MM.1S (cell line): ENCODE measurements around the gene RPS28.

ENCODE experiments used
- DNase-seq: peaks from one replicate; pipeline ENCODE4 v3.0.0-alpha.2; 2015
- H2AFZ ChIP-seq: fragments of 300-600 bp; sonication (generic); 2 replicates; pipeline ENCODE4 v1.6.0; 2016; ENCODE audit warnings: antibody characterized with exemption, low read length
- H3F3A ChIP-seq: fragments of 300-600 bp; sonication (generic); 2 replicates; pipeline ENCODE4 v1.6.1; 2016; ENCODE audit warnings: mild to moderate bottlenecking, antibody characterized with exemption, low read length, moderate library complexity, mixed read lengths; ENCODE audit not compliant: insufficient read depth
- H3K27ac ChIP-seq: fragments of 300-600 bp; sonication (generic); 2 replicates; pipeline ENCODE4 v1.5.1; 2016; ENCODE audit warnings: mild to moderate bottlenecking, low read length
- H3K27me3 ChIP-seq: fragments of 300-600 bp; sonication (generic); replicated peaks from 2 replicates; pipeline ENCODE4 v1.6.0; 2016; ENCODE audit warnings: low read length; ENCODE audit not compliant: insufficient read depth
- H3K36me3 ChIP-seq: fragments of 300-600 bp; sonication (generic); replicated peaks from 2 replicates; pipeline ENCODE4 v1.6.1; 2016; ENCODE audit warnings: mild to moderate bottlenecking, low read length, mixed read lengths; ENCODE audit not compliant: insufficient read depth
- H3K4me1 ChIP-seq: fragments of 300-600 bp; sonication (generic); 2 replicates; pipeline ENCODE4 v1.6.1; 2016; ENCODE audit warnings: low read length, mixed read lengths
- H3K4me2 ChIP-seq: fragments of 300-600 bp; sonication (generic); 2 replicates; pipeline ENCODE4 v1.6.0; 2016; ENCODE audit warnings: low read depth, low read length
- H3K4me3 ChIP-seq: fragments of 300-600 bp; sonication (generic); 2 replicates; pipeline ENCODE4 v1.5.1; 2016; ENCODE audit warnings: low read length, mixed read lengths
- H3K79me2 ChIP-seq: fragments of 300-600 bp; sonication (generic); 2 replicates; pipeline ENCODE4 v1.6.1; 2016; ENCODE audit warnings: mixed run types, low read length, mixed read lengths
- H3K9ac ChIP-seq: fragments of 300-600 bp; sonication (generic); 2 replicates; pipeline ENCODE4 v1.6.1; 2016; ENCODE audit warnings: low read length, mixed read lengths
- H3K9me2 ChIP-seq: fragments of 300-600 bp; sonication (generic); replicated peaks from 2 replicates; pipeline ENCODE4 v1.6.1; 2016; ENCODE audit warnings: mild to moderate bottlenecking, low read length, mixed read lengths; ENCODE audit not compliant: insufficient read depth
- H3K9me3 ChIP-seq: fragments of 300-600 bp; sonication (generic); replicated peaks from 2 replicates; pipeline ENCODE4 v1.6.1; 2016; ENCODE audit warnings: mild to moderate bottlenecking, low read length, mixed read lengths; ENCODE audit not compliant: insufficient read depth
- H4K20me1 ChIP-seq: fragments of 300-600 bp; sonication (generic); 2 replicates; pipeline ENCODE4 v1.6.1; 2016; ENCODE audit warnings: mild to moderate bottlenecking, low read length, moderate library complexity, mixed read lengths; ENCODE audit not compliant: insufficient read depth
- CTCF ChIP-seq: fragments of 300-600 bp; sonication (generic); IDR thresholded peaks from 2 replicates; pipeline ENCODE4 v1.5.1; 2016; ENCODE audit warnings: antibody characterized with exemption, low read length, mixed read lengths
- EZH2 ChIP-seq: fragments of 300-600 bp; sonication (generic); optimal IDR thresholded peaks from 2 replicates; pipeline ENCODE3; 2017; ENCODE audit warnings: low read depth, mild to moderate bottlenecking, antibody characterized with exemption, low read length, mixed read lengths
- EZH2phosphoT487 ChIP-seq: fragments of 300-600 bp; sonication (generic); IDR thresholded peaks from 2 replicates; pipeline ENCODE4 v1.6.1; 2018; ENCODE audit warnings: antibody characterized with exemption, low read length

Gene RPS28

GRCh38 chr19:8363803-8364771, 42.8 kb downstream of the RPS28 start, which contains the start of gene ANGPTL4:
ANGPTL4 (plus strand) TSS chr19:8364155; CDS start chr19:8364322, 167 bp downstream.
- DNase-seq = no peak
- Histone ChIP-seq H3K79me2 (no peaks in the 10 kb centered on the region), H3K27ac (no peak within 1 kb of the TSS), H3K9me2 (no peaks in the 10 kb centered on the region), H3K36me3 (no peaks in the 10 kb centered on the region), H3K9me3 (no peaks in the 10 kb centered on the region), H3K9ac (no peak within 1 kb of the TSS), H4K20me1 (no peaks in the 10 kb centered on the region), H3K4me3 (no peak within 1 kb of the TSS), H3K27me3 (peaks cover 34% of the 10 kb centered on the region), H3K4me2 (peak within 1 kb of the TSS; percentile 38), H3F3A (no peaks in the 10 kb centered on the region), H2AFZ (no peak within 1 kb of the TSS), H3K4me1 (peaks cover 8% of the 10 kb centered on the region)
- TF ChIP-seq EZH2phosphoT487 = no peak
- TF ChIP-seq EZH2 = no peak
- TF ChIP-seq CTCF = no peak

- Histone ChIP-seq H4K20me1 (no peaks in the 10 kb centered on the region), H3K4me2 (no peak overlapping the region), H3K27me3 (peaks cover 34% of the 10 kb centered on the region), H3K9me3 (no peaks in the 10 kb centered on the region), H3K9me2 (no peaks in the 10 kb centered on the region), H2AFZ (no peak overlapping the region), H3K79me2 (no peaks in the 10 kb centered on the region), H3K27ac (no peak overlapping the region), H3K9ac (no peak overlapping the region), H3K4me1 (peaks cover 8% of the 10 kb centered on the region), H3F3A (no peaks in the 10 kb centered on the region), H3K36me3 (no peaks in the 10 kb centered on the region), H3K4me3 (no peak overlapping the region)
- no peak for DNase-seq
- TF ChIP-seq CTCF (no peak), EZH2 (no peak), EZH2phosphoT487 (no peak)
Observed at GRCh38 chr19:8366121-8366581, 44.9 kb downstream of the RPS28 start.

- H4K20me1 ChIP-seq = no peaks in the 10 kb centered on the region
- H3F3A ChIP-seq = no peaks in the 10 kb centered on the region
- H3K4me2 ChIP-seq = no peak overlapping the region
- no peak overlapping the region for H3K4me3 ChIP-seq
- peaks cover 4% of the 10 kb centered on the region for H3K4me1 ChIP-seq
- H2AFZ ChIP-seq = no peak overlapping the region
- H3K79me2 ChIP-seq = no peaks in the 10 kb centered on the region
- no peaks in the 10 kb centered on the region for H3K9me3 ChIP-seq
- no peak for DNase-seq
- H3K27me3 ChIP-seq = peaks cover 34% of the 10 kb centered on the region
- H3K9me2 ChIP-seq = no peaks in the 10 kb centered on the region
- H3K9ac ChIP-seq = no peak overlapping the region
- TF ChIP-seq EZH2 (no peak), CTCF (no peak)
- H3K36me3 ChIP-seq = no peaks in the 10 kb centered on the region
- H3K27ac ChIP-seq = no peak overlapping the region
Observed at GRCh38 chr19:8366961-8367326, 45.6 kb downstream of the RPS28 start.
